ENCODE results near the gene NLRP14.

- no peak for TF ChIP-seq POLR2A (IDR thresholded peaks at IDR 0.05; ENCODE audit: low read depth, low read length)
- TF ChIP-seq POLR2AphosphoS5 (IDR thresholded peaks at IDR 0.05; ENCODE audit: low read depth, low read length): no peak
These were observed 11.2 kb downstream of the NLRP14 start for GRCh38 chr11:7031471-7031871.
